ENCODE measurements around the gene MYH6. TPM values are rescaled to one million over a fixed set of nuclear protein-coding genes. Genes with fewer than 3 reads are reported as not detected.

The MYH6 gene
- total and polyA plus RNA-seq, 2 of the 13 experiments (the other 11 are each of a cell fraction or from before 2014, with no cell fraction given), result 0.01 TPM; not detected in 1

GRCh38 chr14:23379366-23380196 lies 28.5 kb downstream of the MYH6 start (continued):
- TF ChIP-seq RBAK (CRISPR knock-in tag; IDR thresholded peaks at IDR 0.05), result no peak
- TF ChIP-seq, protein P1, sequence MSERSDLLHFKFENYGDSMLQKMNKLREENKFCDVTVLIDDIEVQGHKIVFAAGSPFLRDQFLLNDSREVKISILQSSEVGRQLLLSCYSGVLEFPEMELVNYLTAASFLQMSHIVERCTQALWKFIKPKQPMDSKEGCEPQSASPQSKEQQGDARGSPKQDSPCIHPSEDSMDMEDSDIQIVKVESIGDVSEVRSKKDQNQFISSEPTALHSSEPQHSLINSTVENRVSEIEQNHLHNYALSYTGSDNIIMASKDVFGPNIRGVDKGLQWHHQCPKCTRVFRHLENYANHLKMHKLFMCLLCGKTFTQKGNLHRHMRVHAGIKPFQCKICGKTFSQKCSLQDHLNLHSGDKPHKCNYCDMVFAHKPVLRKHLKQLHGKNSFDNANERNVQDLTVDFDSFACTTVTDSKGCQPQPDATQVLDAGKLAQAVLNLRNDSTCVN (CRISPR knock-in tag; IDR thresholded peaks at IDR 0.05; ENCODE audit: borderline replicate concordance), result peak; percentile 82; the same call in 1 of the 2 replicates
- no peak for TF ChIP-seq NONO (IDR thresholded peaks at IDR 0.05)
- peak; percentile 62; the same call in 1 of the 2 replicates for TF ChIP-seq NONO (CRISPR knock-in tag; conservative IDR thresholded peaks at IDR 0.05)
- peak; percentile 68; the same call in 1 of the 2 replicates for TF ChIP-seq MIER2 (CRISPR knock-in tag; IDR thresholded peaks at IDR 0.05)
- peak; percentile 97 for TF ChIP-seq BORCS8-MEF2B (CRISPR knock-in tag; IDR thresholded peaks at IDR 0.05)
- TF ChIP-seq UBTF (CRISPR knock-in tag; IDR thresholded peaks at IDR 0.05), result no peak
- TF ChIP-seq ZNF225 (CRISPR knock-in tag; IDR thresholded peaks at IDR 0.05), result peak; percentile 95
- peak; percentile 51; the same call in 1 of the 2 replicates for TF ChIP-seq MIXL1 (CRISPR knock-in tag; IDR thresholded peaks at IDR 0.05)
- TF ChIP-seq, protein P2, sequence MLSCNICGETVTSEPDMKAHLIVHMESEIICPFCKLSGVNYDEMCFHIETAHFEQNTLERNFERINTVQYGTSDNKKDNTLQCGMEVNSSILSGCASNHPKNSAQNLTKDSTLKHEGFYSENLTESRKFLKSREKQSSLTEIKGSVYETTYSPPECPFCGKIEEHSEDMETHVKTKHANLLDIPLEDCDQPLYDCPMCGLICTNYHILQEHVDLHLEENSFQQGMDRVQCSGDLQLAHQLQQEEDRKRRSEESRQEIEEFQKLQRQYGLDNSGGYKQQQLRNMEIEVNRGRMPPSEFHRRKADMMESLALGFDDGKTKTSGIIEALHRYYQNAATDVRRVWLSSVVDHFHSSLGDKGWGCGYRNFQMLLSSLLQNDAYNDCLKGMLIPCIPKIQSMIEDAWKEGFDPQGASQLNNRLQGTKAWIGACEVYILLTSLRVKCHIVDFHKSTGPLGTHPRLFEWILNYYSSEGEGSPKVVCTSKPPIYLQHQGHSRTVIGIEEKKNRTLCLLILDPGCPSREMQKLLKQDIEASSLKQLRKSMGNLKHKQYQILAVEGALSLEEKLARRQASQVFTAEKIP (CRISPR knock-in tag; IDR thresholded peaks at IDR 0.05; ENCODE audit: borderline replicate concordance), result no peak
- TF ChIP-seq ZBTB40 (IDR thresholded peaks at IDR 0.05), result no peak
- TF ChIP-seq ZBTB40 (CRISPR knock-in tag; IDR thresholded peaks at IDR 0.05), result 0 out of 2 replicates have a peak, but pooled peaks have one; percentile 58
- peak; percentile 50; the same call in 1 of the 2 replicates for TF ChIP-seq ZNF598 (CRISPR knock-in tag; IDR thresholded peaks at IDR 0.05; ENCODE audit: borderline replicate concordance)
- no peak for TF ChIP-seq DMAP1 (CRISPR knock-in tag; IDR thresholded peaks at IDR 0.05)
- TF ChIP-seq CBFB (CRISPR knock-in tag; IDR thresholded peaks at IDR 0.05), result peak; percentile 82; the same call in 1 of the 2 replicates
